Liver (tissue), 9 donors: ENCODE data around the gene ATCAY. TPM values are rescaled to one million over a fixed set of nuclear protein-coding genes. Genes with fewer than 3 reads are reported as not detected.

Experiments
- DNase-seq: peaks from one replicate; pipeline ENCODE4 v3.0.0-alpha.2; 2017; ENCODE audit warnings: low spot score
- H3K27ac ChIP-seq, 2 donors: one replicate each; pipeline ENCODE4 v1.7.0; 2013; ENCODE audit warnings: inconsistent platforms in 2 of 2, low read length in 2 of 2, control low read depth in 1 of 2, low read depth in 1 of 2, mild to moderate bottlenecking in 1 of 2
- H3K27me3 ChIP-seq, 4 donors: one replicate each; pipeline versions ENCODE4 v1.6.1 to v1.7.0; 2013; ENCODE audit warnings: low read length in 3 of 4, inconsistent platforms in 1 of 4, mild to moderate bottlenecking in 1 of 4, moderate library complexity in 1 of 4; ENCODE audit not compliant: control insufficient read depth in 4 of 4, insufficient read depth in 4 of 4
- H3K36me3 ChIP-seq, 4 donors: one replicate each; pipeline versions ENCODE4 v1.6.1 to v1.7.0; 2013; ENCODE audit warnings: low read length in 3 of 4, mild to moderate bottlenecking in 3 of 4, low read depth in 1 of 4, moderate library complexity in 1 of 4; ENCODE audit not compliant: control insufficient read depth in 4 of 4, insufficient read depth in 3 of 4
- H3K4me1 ChIP-seq, 4 donors: one replicate each; pipeline versions ENCODE4 v1.6.1 to v1.7.0; 2013; ENCODE audit warnings: low read length in 3 of 4, mild to moderate bottlenecking in 3 of 4, moderate library complexity in 1 of 4; ENCODE audit not compliant: control insufficient read depth in 4 of 4, insufficient read depth in 4 of 4
- H3K4me3 ChIP-seq, 3 donors: one replicate each; pipeline versions ENCODE4 v1.6.1 to v1.7.0; 2013; ENCODE audit warnings: low read length in 3 of 3, control low read depth in 1 of 3, low read depth in 1 of 3, mild to moderate bottlenecking in 1 of 3
- H3K9ac ChIP-seq, 2 donors: one replicate each; pipeline ENCODE4 v1.7.0; 2013; ENCODE audit warnings: low read length in 2 of 2, mild to moderate bottlenecking in 2 of 2, moderate library complexity in 2 of 2, control low read depth in 1 of 2, low read depth in 1 of 2
- H3K9me3 ChIP-seq, 4 donors: one replicate each; pipeline versions ENCODE4 v1.6.1 to v1.7.0; 2013; ENCODE audit warnings: low read length in 3 of 4; ENCODE audit not compliant: control insufficient read depth in 4 of 4
- EGR1 ChIP-seq, 2 donors: IDR thresholded peaks; 2 replicates each; pipeline ENCODE4 v1.6.1; 2016 to 2018; ENCODE audit warnings: antibody characterized with exemption in 2 of 2, low read depth in 2 of 2
- FOXA1 ChIP-seq: IDR thresholded peaks from 2 replicates; pipeline ENCODE4 v1.6.1; 2016; ENCODE audit warnings: antibody characterized with exemption
- FOXA2 ChIP-seq: IDR thresholded peaks from 2 replicates; pipeline ENCODE4 v1.6.1; 2016; ENCODE audit warnings: antibody characterized with exemption
- GABPA ChIP-seq, 2 donors: IDR thresholded peaks in 1 of 2; conservative IDR thresholded peaks in 1 of 2; 2 replicates each; pipeline ENCODE4 v1.6.1; 2016; ENCODE audit warnings: antibody characterized with exemption in 2 of 2, mild to moderate bottlenecking in 1 of 2, moderate library complexity in 1 of 2
- HNF4A ChIP-seq, 2 donors: conservative IDR thresholded peaks; 2 replicates each; pipeline ENCODE4 v1.6.1; 2016; ENCODE audit warnings: antibody characterized with exemption in 2 of 2, mild to moderate bottlenecking in 2 of 2
- HNF4G ChIP-seq: IDR thresholded peaks from 2 replicates; pipeline ENCODE4 v1.6.1; 2016; ENCODE audit warnings: antibody characterized with exemption
- JUND ChIP-seq, 2 donors: IDR thresholded peaks; 2 replicates each; pipeline ENCODE4 v1.6.1; 2016; ENCODE audit warnings: antibody characterized with exemption in 2 of 2
- MAX ChIP-seq: IDR thresholded peaks from 2 replicates; pipeline ENCODE4 v1.6.1; 2016; ENCODE audit warnings: antibody characterized with exemption
- NR2F2 ChIP-seq: IDR thresholded peaks from 2 replicates; pipeline ENCODE4 v1.6.1; 2016; ENCODE audit warnings: antibody characterized with exemption
- RAD21 ChIP-seq, 2 donors: IDR thresholded peaks; 2 replicates each; pipeline ENCODE4 v1.6.1; 2016; ENCODE audit warnings: antibody characterized with exemption in 2 of 2, mild to moderate bottlenecking in 2 of 2
- RXRA ChIP-seq, 2 donors: IDR thresholded peaks; 2 replicates each; pipeline ENCODE4 v1.6.1; 2017 to 2018; ENCODE audit warnings: antibody characterized with exemption in 2 of 2, mild to moderate bottlenecking in 1 of 2
- SP1 ChIP-seq: IDR thresholded peaks from 2 replicates; pipeline ENCODE4 v1.6.1; 2018; ENCODE audit warnings: antibody characterized with exemption, mild to moderate bottlenecking
- TAF1 ChIP-seq: conservative IDR thresholded peaks from 2 replicates; pipeline ENCODE4 v1.6.1; 2016; ENCODE audit warnings: antibody characterized with exemption, mild to moderate bottlenecking
- YY1 ChIP-seq: IDR thresholded peaks from 2 replicates; pipeline ENCODE4 v1.6.1; 2016; ENCODE audit warnings: antibody characterized with exemption, mild to moderate bottlenecking
- whole genome bisulfite sequencing: extraction: QIAGEN DNeasy Blood & Tissue Kit; methylation state at CpG from one replicate; pipeline ENCODE4 v1.1.7; 2013; 5-methylcytosine and 5-hydroxymethylcytosine counted together
- polyA plus RNA-seq, 2 donors: library from polyadenylated mRNA; stranded (reverse) in 1 of 2; unstranded in 1 of 2; fragments of 200-250 nt in 1 of 2; fragments of >200 nt in 1 of 2; fragmentation: Nextera tagmentation in 1 of 2; extraction: Ambion mirVana in 1 of 2; gene quantifications; one replicate each; pipeline versions ENCODE4 v1.2.1 to v1.2.3, GENCODE V29; 2013 to 2015
- total RNA-seq, 2 donors: library from RNA; depleted of rRNA; stranded (reverse); fragments of >200 nt; gene quantifications; one replicate each; pipeline ENCODE4 v1.2.3, GENCODE V29; 2014
- TF ChIP-seq, protein P1 (sequence below): fragments of 150-350 bp; IDR thresholded peaks from 2 replicates; pipeline ENCODE4 v1.5.1; 2017; ENCODE audit warnings: improper control_type of control experiment, low read depth, low read length; ENCODE audit not compliant: missing input control
- TF ChIP-seq, protein P2 (sequence below): IDR thresholded peaks from 2 replicates; pipeline ENCODE4 v1.6.1; 2016; ENCODE audit warnings: antibody characterized with exemption, mild to moderate bottlenecking
- TF ChIP-seq, protein P3 (sequence below): IDR thresholded peaks from 2 replicates; pipeline ENCODE4 v1.6.1; 2016; ENCODE audit warnings: antibody characterized with exemption
- TF ChIP-seq, protein P4 (sequence below): IDR thresholded peaks from 2 replicates; pipeline ENCODE4 v1.6.1; 2016; ENCODE audit warnings: antibody characterized with exemption
- donor health status: healthy.
- donor health status: healthy.
- donor health status: healthy.
- donor health status: healthy.
- donor health status: healthy.

The ATCAY gene
- total and polyA plus RNA-seq, 4 donors, result not detected

DNA sequence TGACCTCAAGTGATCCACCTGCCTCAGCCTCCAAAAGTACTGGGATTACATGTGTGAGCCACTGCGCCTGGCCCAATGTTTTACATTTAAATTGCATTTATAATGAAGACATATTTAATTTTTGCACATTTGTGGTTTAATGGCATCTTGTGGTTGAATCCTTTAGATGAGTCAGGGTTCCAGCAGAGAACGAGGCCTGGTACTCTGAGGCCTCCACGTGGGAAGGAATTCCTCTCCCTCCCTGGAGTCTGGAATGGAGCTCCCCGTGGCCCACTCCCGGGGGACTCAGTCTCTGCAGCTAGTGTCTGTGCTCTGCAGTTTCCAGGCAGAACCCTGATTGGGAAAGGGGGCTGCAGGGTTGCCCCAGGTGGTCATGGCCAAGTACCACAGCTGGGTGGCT is 35.9 kb upstream of the ATCAY start:
- TF ChIP-seq FOXA2, result no peak
- TF ChIP-seq, protein P1, sequence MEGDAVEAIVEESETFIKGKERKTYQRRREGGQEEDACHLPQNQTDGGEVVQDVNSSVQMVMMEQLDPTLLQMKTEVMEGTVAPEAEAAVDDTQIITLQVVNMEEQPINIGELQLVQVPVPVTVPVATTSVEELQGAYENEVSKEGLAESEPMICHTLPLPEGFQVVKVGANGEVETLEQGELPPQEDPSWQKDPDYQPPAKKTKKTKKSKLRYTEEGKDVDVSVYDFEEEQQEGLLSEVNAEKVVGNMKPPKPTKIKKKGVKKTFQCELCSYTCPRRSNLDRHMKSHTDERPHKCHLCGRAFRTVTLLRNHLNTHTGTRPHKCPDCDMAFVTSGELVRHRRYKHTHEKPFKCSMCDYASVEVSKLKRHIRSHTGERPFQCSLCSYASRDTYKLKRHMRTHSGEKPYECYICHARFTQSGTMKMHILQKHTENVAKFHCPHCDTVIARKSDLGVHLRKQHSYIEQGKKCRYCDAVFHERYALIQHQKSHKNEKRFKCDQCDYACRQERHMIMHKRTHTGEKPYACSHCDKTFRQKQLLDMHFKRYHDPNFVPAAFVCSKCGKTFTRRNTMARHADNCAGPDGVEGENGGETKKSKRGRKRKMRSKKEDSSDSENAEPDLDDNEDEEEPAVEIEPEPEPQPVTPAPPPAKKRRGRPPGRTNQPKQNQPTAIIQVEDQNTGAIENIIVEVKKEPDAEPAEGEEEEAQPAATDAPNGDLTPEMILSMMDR, result no peak
- TF ChIP-seq, protein P2, sequence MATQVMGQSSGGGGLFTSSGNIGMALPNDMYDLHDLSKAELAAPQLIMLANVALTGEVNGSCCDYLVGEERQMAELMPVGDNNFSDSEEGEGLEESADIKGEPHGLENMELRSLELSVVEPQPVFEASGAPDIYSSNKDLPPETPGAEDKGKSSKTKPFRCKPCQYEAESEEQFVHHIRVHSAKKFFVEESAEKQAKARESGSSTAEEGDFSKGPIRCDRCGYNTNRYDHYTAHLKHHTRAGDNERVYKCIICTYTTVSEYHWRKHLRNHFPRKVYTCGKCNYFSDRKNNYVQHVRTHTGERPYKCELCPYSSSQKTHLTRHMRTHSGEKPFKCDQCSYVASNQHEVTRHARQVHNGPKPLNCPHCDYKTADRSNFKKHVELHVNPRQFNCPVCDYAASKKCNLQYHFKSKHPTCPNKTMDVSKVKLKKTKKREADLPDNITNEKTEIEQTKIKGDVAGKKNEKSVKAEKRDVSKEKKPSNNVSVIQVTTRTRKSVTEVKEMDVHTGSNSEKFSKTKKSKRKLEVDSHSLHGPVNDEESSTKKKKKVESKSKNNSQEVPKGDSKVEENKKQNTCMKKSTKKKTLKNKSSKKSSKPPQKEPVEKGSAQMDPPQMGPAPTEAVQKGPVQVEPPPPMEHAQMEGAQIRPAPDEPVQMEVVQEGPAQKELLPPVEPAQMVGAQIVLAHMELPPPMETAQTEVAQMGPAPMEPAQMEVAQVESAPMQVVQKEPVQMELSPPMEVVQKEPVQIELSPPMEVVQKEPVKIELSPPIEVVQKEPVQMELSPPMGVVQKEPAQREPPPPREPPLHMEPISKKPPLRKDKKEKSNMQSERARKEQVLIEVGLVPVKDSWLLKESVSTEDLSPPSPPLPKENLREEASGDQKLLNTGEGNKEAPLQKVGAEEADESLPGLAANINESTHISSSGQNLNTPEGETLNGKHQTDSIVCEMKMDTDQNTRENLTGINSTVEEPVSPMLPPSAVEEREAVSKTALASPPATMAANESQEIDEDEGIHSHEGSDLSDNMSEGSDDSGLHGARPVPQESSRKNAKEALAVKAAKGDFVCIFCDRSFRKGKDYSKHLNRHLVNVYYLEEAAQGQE, result no peak
- no peak for TF ChIP-seq FOXA1
- TF ChIP-seq, protein P3, sequence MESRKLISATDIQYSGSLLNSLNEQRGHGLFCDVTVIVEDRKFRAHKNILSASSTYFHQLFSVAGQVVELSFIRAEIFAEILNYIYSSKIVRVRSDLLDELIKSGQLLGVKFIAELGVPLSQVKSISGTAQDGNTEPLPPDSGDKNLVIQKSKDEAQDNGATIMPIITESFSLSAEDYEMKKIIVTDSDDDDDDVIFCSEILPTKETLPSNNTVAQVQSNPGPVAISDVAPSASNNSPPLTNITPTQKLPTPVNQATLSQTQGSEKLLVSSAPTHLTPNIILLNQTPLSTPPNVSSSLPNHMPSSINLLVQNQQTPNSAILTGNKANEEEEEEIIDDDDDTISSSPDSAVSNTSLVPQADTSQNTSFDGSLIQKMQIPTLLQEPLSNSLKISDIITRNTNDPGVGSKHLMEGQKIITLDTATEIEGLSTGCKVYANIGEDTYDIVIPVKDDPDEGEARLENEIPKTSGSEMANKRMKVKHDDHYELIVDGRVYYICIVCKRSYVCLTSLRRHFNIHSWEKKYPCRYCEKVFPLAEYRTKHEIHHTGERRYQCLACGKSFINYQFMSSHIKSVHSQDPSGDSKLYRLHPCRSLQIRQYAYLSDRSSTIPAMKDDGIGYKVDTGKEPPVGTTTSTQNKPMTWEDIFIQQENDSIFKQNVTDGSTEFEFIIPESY, result no peak
- no peak for TF ChIP-seq HNF4G
- TF ChIP-seq RXRA (IDR thresholded peaks at IDR 0.05), result no peak
- TF ChIP-seq RAD21 (IDR thresholded peaks at IDR 0.05), result no peak
- no peak for TF ChIP-seq SP1
- TF ChIP-seq MAX, result no peak
- no peak for TF ChIP-seq HNF4A (conservative IDR thresholded peaks at IDR 0.05)
- TF ChIP-seq JUND (IDR thresholded peaks at IDR 0.05), result no peak
- TF ChIP-seq TAF1, result no peak
- TF ChIP-seq YY1, result no peak
- TF ChIP-seq, protein P4, sequence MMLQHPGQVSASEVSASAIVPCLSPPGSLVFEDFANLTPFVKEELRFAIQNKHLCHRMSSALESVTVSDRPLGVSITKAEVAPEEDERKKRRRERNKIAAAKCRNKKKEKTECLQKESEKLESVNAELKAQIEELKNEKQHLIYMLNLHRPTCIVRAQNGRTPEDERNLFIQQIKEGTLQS, result no peak
- TF ChIP-seq GABPA (IDR thresholded peaks at IDR 0.05 in 1 of 2, conservative IDR thresholded peaks at IDR 0.05 in 1 of 2), result no peak
- TF ChIP-seq NR2F2, result no peak
- TF ChIP-seq EGR1 (IDR thresholded peaks at IDR 0.05; ENCODE audit: low read depth in 2 of 2), result no peak
- Histone ChIP-seq H3K27me3 (no peaks in the 10 kb centered on the region), H3K4me3 (no peak overlapping the region), H3K9ac (no peak overlapping the region), H3K4me1 (no peaks in the 10 kb centered on the region), H3K27ac (no peak overlapping the region), H3K36me3 (no peaks in the 10 kb centered on the region), H3K9me3 (no peaks in the 10 kb centered on the region)
- WGBS, result 76% methylated on average over 5 of the region's 5 CpGs
- DNase-seq, result no peak
